Activated T-helper 17 cell treated with anti-CD3 and anti-CD28 coated beads, Interleukin-2, amount 50 U/mL, for 72 hours (primary cell): Measurements from ENCODE around the gene TOMT. TPM values are rescaled to one million over a fixed set of nuclear protein-coding genes. Genes with fewer than 3 reads are reported as not detected.
"Not testable (repeated sequence)": the region's sequence is repeated elsewhere in the genome, so short reads cannot be mapped to it uniquely, and the experiment has no call there.

Experiments used
- ATAC-seq: fragments of 150-1000 bp; cut with Tn5 transposase; replicated peaks from 2 replicates; pipeline ENCODE4 v1.10.0; 2021; ENCODE audit warnings: mild to moderate bottlenecking, moderate library complexity
- H3K27ac Mint-ChIP-seq: one replicate; pipeline ENCODE4 v1.8.0; 2022; ENCODE audit warnings: mixed read lengths
- H3K27me3 Mint-ChIP-seq: one replicate; pipeline ENCODE4 v1.8.0; 2022; ENCODE audit warnings: mixed read lengths
- H3K36me3 Mint-ChIP-seq: one replicate; pipeline ENCODE4 v1.8.0; 2022; ENCODE audit warnings: low read depth, mild to moderate bottlenecking, mixed read lengths
- H3K4me1 Mint-ChIP-seq: one replicate; pipeline ENCODE4 v1.8.0; 2022; ENCODE audit warnings: mixed read lengths
- H3K4me3 Mint-ChIP-seq: one replicate; pipeline ENCODE4 v1.8.0; 2022; ENCODE audit warnings: mild to moderate bottlenecking, mixed read lengths
- H3K9me3 Mint-ChIP-seq: one replicate; pipeline ENCODE4 v1.8.0; 2022; ENCODE audit warnings: mixed read lengths
- total RNA-seq, 2 donors: library from RNA; stranded (reverse); gene quantifications; one replicate each; pipeline ENCODE4 v1.2.3, GENCODE V29; 2022

Gene TOMT
- total RNA-seq, 2 donors from 2014 or later: 0.26 TPM; not detected in 1

DNA sequence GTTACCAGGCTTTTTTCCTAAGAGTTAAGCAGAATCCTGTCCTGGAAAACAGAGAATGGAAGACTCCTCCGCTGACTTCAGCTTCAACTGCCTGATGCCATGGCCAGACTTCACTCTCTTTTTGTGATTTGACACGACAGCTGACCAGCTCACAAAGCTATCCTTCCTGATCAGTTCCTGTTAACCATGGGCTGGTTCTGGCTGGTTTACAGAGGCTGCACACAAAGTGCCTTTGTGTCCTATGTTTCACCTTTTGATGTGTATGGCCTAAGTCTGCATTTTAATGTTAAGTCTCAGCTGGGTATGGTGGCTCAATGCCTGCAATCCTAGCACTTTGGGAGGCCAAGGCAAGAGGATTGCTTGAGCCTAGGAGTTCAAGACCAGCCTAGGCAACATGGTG, 40.9 kb downstream of the TOMT start:
- no peak for ATAC-seq
- Mint-ChIP-seq H3K27me3 (peaks cover 4% of the 10 kb centered on the region), H3K9me3 (no peaks in the 10 kb centered on the region), H3K36me3 (no peaks in the 10 kb centered on the region), H3K27ac (no peak overlapping the region), H3K4me3 (no peak overlapping the region), H3K4me1 (peaks cover 8% of the 10 kb centered on the region)

DNA sequence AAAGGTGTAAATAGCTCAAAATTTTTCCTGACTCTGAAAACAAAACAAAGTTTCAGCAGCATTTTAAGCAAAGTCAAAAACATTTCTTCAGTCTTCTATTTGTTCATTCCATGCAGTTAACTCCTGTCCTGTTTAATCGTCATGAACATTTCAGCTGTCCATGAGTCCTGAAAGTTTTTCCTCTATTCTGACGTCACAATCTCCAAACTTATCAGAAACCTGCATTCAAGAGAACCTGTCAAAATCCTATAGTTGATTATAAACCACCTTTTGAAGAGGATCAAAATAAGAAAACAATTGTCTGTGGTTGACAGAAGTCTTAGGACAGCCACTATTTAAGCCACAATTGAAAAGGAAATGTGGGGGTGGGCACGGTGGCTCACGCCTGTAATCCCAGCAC, 45.2 kb downstream of the TOMT start:
- Mint-ChIP-seq H3K4me3 (no peak overlapping the region), H3K27me3 (peaks cover 7% of the 10 kb centered on the region), H3K36me3 (no peaks in the 10 kb centered on the region), H3K27ac (no peak overlapping the region), H3K4me1 (no peaks in the 10 kb centered on the region), H3K9me3 (no peaks in the 10 kb centered on the region)
- ATAC-seq: no peak

DNA sequence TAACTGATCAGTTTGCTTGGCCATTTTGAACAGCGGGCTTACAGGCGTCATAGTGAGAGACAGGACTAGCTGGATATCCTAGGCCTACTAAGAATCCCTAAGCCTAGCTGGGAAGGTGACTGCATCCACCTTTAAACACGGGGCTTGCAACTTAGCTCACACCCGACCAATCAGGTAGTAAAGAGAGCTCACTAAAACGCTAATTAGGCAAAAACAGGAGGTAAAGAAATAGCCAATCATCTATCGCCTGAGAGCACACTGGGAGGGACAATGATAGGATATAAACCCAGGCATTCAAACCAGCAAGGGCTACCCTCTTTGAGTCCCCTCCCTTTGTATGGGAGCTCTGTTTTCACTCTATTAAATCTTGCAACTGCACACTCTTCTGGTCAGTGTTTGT, 48.1 kb downstream of the TOMT start:
- not testable (repeated sequence) for H3K4me3 Mint-ChIP-seq, H3K9me3 Mint-ChIP-seq, H3K4me1 Mint-ChIP-seq, ATAC-seq, H3K27ac Mint-ChIP-seq, H3K27me3 Mint-ChIP-seq, H3K36me3 Mint-ChIP-seq

DNA sequence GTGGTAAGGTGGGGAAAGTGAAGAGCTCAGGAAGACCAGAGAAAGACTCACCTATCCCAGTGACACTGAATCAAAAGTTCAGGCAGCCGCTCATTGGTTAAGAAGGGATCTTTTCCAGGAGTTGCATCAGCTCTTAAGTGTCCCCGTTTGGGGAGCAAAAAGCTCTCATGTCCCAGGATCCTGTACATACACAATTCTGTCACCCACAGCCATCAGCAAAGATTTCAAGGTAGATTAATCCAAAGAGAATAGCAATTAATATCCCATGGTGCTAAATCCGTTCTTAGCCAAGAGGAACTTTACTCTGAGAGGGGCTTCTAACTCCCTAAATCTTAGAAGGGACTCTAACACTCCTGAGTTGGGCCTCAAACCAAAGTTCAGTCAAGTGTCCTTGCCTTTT, 49.1 kb downstream of the TOMT start:
- no peaks in the 10 kb centered on the region for H3K4me1 Mint-ChIP-seq
- H3K4me3 Mint-ChIP-seq: no peak overlapping the region
- H3K27ac Mint-ChIP-seq: no peak overlapping the region
- H3K36me3 Mint-ChIP-seq: no peaks in the 10 kb centered on the region
- ATAC-seq: no peak
- no peaks in the 10 kb centered on the region for H3K9me3 Mint-ChIP-seq
- H3K27me3 Mint-ChIP-seq: peaks cover 13% of the 10 kb centered on the region

DNA sequence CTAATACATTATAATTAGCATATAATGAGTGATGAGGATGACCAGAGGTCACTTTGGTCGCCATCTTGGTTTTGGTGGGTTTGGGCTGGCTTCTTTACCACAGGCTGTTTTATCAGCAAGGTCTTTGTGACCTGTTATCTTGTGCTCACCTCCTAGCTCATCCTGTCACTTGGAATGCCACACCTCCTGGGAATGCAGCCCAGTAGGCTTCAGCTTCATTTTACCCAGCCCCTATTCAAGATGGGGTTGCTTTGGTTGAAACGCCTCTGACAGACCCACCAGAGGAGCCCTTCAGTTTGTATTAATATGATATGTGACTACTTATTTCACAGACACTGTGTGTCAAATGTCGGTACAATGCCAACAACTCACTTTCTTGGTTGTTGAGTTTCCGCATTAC, 50.0 kb downstream of the TOMT start:
- no peak overlapping the region for H3K4me3 Mint-ChIP-seq
- H3K4me1 Mint-ChIP-seq: no peaks in the 10 kb centered on the region
- no peaks in the 10 kb centered on the region for H3K9me3 Mint-ChIP-seq
- H3K36me3 Mint-ChIP-seq: no peaks in the 10 kb centered on the region
- H3K27me3 Mint-ChIP-seq: peaks cover 17% of the 10 kb centered on the region
- ATAC-seq: no peak
- H3K27ac Mint-ChIP-seq: no peak overlapping the region

DNA sequence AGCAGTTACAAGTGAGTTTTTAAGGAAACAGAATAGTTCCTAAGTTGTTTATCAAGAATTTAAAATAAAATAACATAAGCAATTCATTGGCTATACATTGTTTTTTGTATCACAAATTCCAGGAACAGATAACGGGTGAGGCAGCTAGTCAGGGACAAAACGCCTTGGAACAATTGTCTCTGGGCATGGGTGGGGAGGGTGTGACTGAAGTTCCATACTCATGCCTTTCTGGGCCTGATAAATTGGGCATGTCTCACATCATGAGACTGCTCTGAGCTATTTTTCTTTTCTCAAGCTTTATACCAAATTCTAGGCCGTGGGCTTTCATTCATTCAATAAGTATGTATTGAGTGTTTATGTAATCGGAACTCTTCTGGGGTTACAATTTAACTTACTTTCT, 51.4 kb downstream of the TOMT start:
- H3K27me3 Mint-ChIP-seq: peaks cover 21% of the 10 kb centered on the region
- no peak overlapping the region for H3K4me3 Mint-ChIP-seq
- H3K27ac Mint-ChIP-seq: no peak overlapping the region
- no peaks in the 10 kb centered on the region for H3K9me3 Mint-ChIP-seq
- no peaks in the 10 kb centered on the region for H3K36me3 Mint-ChIP-seq
- H3K4me1 Mint-ChIP-seq: no peaks in the 10 kb centered on the region
- ATAC-seq: no peak

Other genes starting within 250 kb of the TOMT start
- gene DEFB131B, start 227.5 kb upstream of the TOMT start, total RNA-seq: not detected
- 10 to 100 TPM; 13.9 to 16.6 TPM for gene XNDC1N, start 177.3 kb upstream of the TOMT start, total RNA-seq
- gene RNF121, start 176.9 kb upstream of the TOMT start, total RNA-seq: 10 to 100 TPM; 45.8 to 55.5 TPM
- 10 to 100 TPM; 18.4 to 21.9 TPM for gene IL18BP, start 107.0 kb upstream of the TOMT start, total RNA-seq
- 100 to 1,000 TPM; 179 to 277 TPM for gene NUMA1, start 25.4 kb upstream of the TOMT start, total RNA-seq
- 1 to 10 TPM; 3.3 to 5.4 TPM for gene LRRC51, start 25.1 kb upstream of the TOMT start, total RNA-seq
- 10 to 100 TPM; 53.4 to 69.1 TPM for gene LAMTOR1, start 2.6 kb upstream of the TOMT start, total RNA-seq
- 10 to 100 TPM; 35.5 to 65.6 TPM for gene ANAPC15, start 6.8 kb downstream of the TOMT start, total RNA-seq
- not detected for gene FOLR3, start 29.8 kb downstream of the TOMT start, total RNA-seq
- not detected for gene FOLR1, start 86.2 kb downstream of the TOMT start, total RNA-seq
- gene FOLR2, start 110.9 kb downstream of the TOMT start, total RNA-seq: not detected
- 10 to 100 TPM; 69.3 to 86.6 TPM for gene INPPL1, start 118.8 kb downstream of the TOMT start, total RNA-seq
- gene PHOX2A, start 138.3 kb downstream of the TOMT start, total RNA-seq: not detected